HFFc6 (cell line): ENCODE measurements around the gene DDAH1. TPM values are rescaled to one million over a fixed set of nuclear protein-coding genes. Genes with fewer than 3 reads are reported as not detected.

Experiments used
- DNase-seq: peaks from one replicate; pipeline ENCODE4 v3.0.0-alpha.2; 2018
- H3K27ac Mint-ChIP-seq: 2 replicates; pipeline ENCODE4 v1.8.0; 2020; ENCODE audit warnings: mild to moderate bottlenecking, mixed read lengths
- H3K27me3 Mint-ChIP-seq: 2 replicates; pipeline ENCODE4 v1.8.0; 2021; ENCODE audit warnings: mild to moderate bottlenecking, moderate library complexity, mixed read lengths; ENCODE audit not compliant: insufficient read depth
- H3K36me3 Mint-ChIP-seq: 2 replicates; pipeline ENCODE4 v1.8.0; 2021; ENCODE audit warnings: low read depth, mixed read lengths
- H3K4me1 Mint-ChIP-seq: 2 replicates; pipeline ENCODE4 v1.8.0; 2020; ENCODE audit warnings: low read depth, mixed read lengths
- H3K4me3 Mint-ChIP-seq: 2 replicates; pipeline ENCODE4 v1.8.0; 2020; ENCODE audit warnings: mild to moderate bottlenecking, moderate library complexity, mixed read lengths
- H3K9me3 Mint-ChIP-seq: 2 replicates; pipeline ENCODE4 v1.8.0; 2020; ENCODE audit warnings: mild to moderate bottlenecking, mixed read lengths
- total RNA-seq, 6 experiments: library from RNA; stranded (reverse); fragmentation: NEBNext Ultra II Directional; extraction: Animal tissue kit (Norgen Biotek cat#: 25700); gene quantifications; 2 replicates in 1 of 6; 3 replicates in 5 of 6; pipeline ENCODE4 v1.2.3, GENCODE V29; 2021
- TF ChIP-seq, protein P1 (sequence below): fragments of 200-600 bp; sonication (generic); IDR thresholded peaks from 2 replicates; pipeline ENCODE4 v1.5.0; 2021; ENCODE audit warnings: antibody characterized with exemption, mild to moderate bottlenecking

The DDAH1 gene
- total RNA-seq, 6 experiments from 2014 or later, result 235 to 320 (median 277) TPM

DNA sequence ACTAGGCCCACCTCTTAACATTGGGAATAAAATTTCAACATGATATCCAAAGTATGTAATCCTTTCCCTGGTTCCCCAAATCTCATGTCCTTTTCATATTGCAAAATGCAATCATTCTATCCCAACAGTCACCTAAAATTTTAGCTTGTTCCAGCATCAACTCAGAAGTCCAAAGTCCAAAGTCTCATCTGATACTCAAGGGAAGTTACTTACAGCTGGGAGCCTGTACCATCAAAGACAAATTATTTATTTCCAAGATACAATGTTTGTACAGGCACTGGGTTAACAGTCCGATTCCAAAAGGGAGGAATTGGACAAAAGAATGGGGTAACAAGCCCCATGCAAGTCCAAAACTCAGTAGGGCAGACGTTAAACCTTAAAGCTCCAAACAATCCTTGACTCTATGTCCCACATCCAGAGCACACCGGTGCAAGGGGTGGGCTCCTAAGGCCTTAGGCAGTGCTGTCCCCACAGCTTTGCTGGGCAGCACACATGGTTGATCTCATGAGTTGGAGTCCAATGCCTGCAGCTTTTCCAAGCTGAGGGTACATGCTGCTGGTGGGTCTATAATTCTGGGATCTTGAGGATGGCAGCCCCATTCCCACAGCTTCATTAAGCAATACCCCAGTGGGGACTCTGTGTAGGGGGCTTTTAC, 78.8 kb downstream of the DDAH1 start:
- H3K27ac Mint-ChIP-seq, result no peak overlapping the region
- DNase-seq, result no peak
- H3K4me3 Mint-ChIP-seq, result no peak overlapping the region
- H3K9me3 Mint-ChIP-seq, result peaks cover 26% of the 10 kb centered on the region
- TF ChIP-seq, protein P1, sequence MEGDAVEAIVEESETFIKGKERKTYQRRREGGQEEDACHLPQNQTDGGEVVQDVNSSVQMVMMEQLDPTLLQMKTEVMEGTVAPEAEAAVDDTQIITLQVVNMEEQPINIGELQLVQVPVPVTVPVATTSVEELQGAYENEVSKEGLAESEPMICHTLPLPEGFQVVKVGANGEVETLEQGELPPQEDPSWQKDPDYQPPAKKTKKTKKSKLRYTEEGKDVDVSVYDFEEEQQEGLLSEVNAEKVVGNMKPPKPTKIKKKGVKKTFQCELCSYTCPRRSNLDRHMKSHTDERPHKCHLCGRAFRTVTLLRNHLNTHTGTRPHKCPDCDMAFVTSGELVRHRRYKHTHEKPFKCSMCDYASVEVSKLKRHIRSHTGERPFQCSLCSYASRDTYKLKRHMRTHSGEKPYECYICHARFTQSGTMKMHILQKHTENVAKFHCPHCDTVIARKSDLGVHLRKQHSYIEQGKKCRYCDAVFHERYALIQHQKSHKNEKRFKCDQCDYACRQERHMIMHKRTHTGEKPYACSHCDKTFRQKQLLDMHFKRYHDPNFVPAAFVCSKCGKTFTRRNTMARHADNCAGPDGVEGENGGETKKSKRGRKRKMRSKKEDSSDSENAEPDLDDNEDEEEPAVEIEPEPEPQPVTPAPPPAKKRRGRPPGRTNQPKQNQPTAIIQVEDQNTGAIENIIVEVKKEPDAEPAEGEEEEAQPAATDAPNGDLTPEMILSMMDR, result no peak
- H3K4me1 Mint-ChIP-seq, result peaks cover 54% of the 10 kb centered on the region
- H3K27me3 Mint-ChIP-seq, result peaks cover 5% of the 10 kb centered on the region; the same call in 1 of the 2 replicates
- H3K36me3 Mint-ChIP-seq, result peaks cover 84% of the 10 kb centered on the region

DNA sequence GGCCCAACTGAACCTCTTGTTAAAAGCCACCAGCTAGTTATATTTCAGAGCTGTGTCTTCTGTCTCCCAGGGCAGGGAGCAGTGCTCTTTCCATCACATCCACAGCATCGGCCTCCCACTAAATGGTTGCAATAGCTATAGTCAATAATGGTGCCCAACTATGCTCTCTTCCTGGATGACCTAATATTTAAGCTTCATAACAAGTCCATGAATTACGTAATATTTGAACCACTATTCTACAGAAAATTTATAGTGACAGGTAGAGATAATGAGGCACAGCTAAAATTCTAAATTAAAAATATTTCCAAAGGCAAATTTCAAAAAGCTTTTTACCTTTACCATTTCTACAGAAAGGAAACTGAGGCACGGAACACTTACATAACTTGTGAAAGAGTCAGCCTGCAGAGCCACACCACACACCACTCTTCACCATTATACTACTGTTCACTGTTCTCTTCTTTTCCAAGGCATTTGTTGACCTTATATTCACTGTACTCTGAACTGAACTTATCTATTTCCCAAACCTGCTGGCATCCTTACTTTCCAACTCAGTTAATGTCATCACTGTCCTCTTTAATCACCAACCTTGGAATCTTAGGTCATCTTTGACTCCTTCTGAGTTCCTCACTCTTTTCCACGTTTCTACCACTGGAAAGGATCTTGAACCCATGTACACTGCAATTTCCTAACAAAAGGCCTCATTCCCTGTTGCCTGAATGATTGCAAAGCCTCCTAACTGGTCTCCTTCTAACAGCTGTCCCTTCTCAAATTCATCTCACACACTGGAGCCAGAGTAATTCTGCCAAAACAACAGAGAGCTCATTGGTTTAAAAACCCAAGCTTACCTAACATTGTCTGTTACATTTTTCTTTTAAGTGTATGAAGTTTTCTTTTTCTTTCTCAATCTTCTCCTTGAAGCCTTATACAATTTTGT, 85.5 kb downstream of the DDAH1 start:
- peaks cover 51% of the 10 kb centered on the region for H3K36me3 Mint-ChIP-seq
- H3K4me3 Mint-ChIP-seq, result no peak overlapping the region
- H3K4me1 Mint-ChIP-seq, result peaks cover 78% of the 10 kb centered on the region
- TF ChIP-seq, protein P1, result no peak
- H3K9me3 Mint-ChIP-seq, result peaks cover 15% of the 10 kb centered on the region
- DNase-seq, result no peak
- H3K27me3 Mint-ChIP-seq, result peaks cover 6% of the 10 kb centered on the region; the same call in 1 of the 2 replicates
- no peak overlapping the region for H3K27ac Mint-ChIP-seq

DNA sequence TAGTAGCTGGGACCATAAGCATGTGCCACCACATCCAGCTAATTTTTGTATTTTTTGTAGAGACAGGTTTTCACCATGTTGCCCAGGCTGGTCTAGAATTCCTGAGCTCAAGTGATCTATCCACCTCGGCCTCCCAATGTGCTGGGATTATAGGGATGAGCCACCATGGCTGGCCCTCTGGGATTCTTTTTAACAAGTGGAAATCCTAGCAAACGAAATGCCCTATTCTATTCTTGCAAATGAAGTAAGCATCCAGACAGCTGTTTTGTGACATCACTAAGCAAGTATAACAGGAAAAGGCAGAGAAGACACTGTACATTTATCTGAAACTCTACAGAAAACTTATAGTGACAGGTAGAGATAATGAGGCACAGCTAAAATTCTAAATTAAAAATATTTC, 86.4 kb downstream of the DDAH1 start:
- Mint-ChIP-seq H3K4me3 (no peak overlapping the region), H3K4me1 (peaks cover 81% of the 10 kb centered on the region), H3K36me3 (peaks cover 49% of the 10 kb centered on the region), H3K9me3 (peaks cover 15% of the 10 kb centered on the region), H3K27me3 (peaks cover 9% of the 10 kb centered on the region), H3K27ac (0 out of 2 replicates have a peak overlapping the region, but pooled peaks have one; percentile 11)
- TF ChIP-seq, protein P1, result no peak
- DNase-seq, result no peak

DNA sequence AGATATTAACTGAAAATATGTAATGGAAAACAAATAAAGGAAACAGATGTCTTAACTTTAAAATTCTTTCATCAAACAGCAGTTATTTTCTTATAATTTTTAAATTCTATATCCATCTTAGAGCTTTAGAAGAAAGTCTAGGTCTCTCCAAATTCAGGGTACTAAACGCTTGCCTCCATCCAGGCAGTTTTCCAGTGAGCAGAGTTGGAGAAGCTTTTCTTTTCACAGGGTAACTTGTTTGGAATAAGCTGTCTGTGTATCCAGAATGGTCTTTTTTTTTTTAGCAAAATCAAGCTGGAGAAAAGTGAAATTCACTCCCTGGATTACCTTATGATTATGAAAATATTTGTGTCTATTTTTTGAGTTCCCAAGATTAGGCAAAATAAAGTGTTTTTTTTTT, 88.6 kb downstream of the DDAH1 start:
- TF ChIP-seq, protein P1, result no peak
- no peak for DNase-seq
- H3K9me3 Mint-ChIP-seq, result no peaks in the 10 kb centered on the region
- H3K4me3 Mint-ChIP-seq, result no peak overlapping the region
- no peak overlapping the region for H3K27ac Mint-ChIP-seq
- peaks cover 9% of the 10 kb centered on the region for H3K27me3 Mint-ChIP-seq
- peaks cover 32% of the 10 kb centered on the region for H3K36me3 Mint-ChIP-seq
- peaks cover 87% of the 10 kb centered on the region for H3K4me1 Mint-ChIP-seq

DNA sequence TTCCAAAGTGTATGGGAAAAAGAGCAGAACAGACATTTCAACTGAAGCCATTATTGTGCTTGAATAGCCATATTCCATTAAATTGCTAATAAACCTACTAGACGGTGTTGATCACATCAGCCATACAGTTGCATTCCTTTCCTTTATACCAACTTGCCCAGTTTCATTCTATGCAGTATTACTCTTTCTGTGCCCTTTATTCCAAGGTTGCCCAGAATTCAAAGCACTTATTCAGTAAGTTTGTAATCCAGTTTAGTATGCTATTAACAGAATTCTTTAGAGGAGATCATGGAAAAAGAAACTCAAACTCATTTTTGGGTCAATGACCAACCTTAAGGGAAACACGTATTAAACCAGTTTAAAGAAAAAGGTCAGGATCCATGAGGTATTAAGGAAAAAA, 89.5 kb downstream of the DDAH1 start:
- H3K27me3 Mint-ChIP-seq, result peaks cover 9% of the 10 kb centered on the region
- TF ChIP-seq, protein P1, result no peak
- H3K4me1 Mint-ChIP-seq, result peaks cover 95% of the 10 kb centered on the region
- no peak for DNase-seq
- H3K36me3 Mint-ChIP-seq, result peaks cover 36% of the 10 kb centered on the region
- peak overlapping the region; percentile 40 for H3K27ac Mint-ChIP-seq
- no peak overlapping the region for H3K4me3 Mint-ChIP-seq
- no peaks in the 10 kb centered on the region for H3K9me3 Mint-ChIP-seq
